Testis (tissue), 2 donors: Measurements from ENCODE around the gene CD151.

Experiments
- CTCF ChIP-seq, 3 experiments: fragments of 450-650 bp in 2 of 3; fragments of 200-600 bp in 1 of 3; sonication (generic) in 1 of 3; IDR thresholded peaks; one replicate each; pipeline ENCODE4 v1.5.1; 2016 to 2019; ENCODE audit warnings: antibody characterized with exemption in 3 of 3, mild to moderate bottlenecking in 2 of 3, moderate library complexity in 1 of 3
- POLR2A ChIP-seq: fragments of 450-650 bp; IDR thresholded peaks from one replicate; pipeline ENCODE4 v1.6.1; 2017; ENCODE audit warnings: antibody characterized with exemption, mild to moderate bottlenecking, moderate library complexity

- TF ChIP-seq CTCF (IDR thresholded peaks at IDR 0.05) (no peak), POLR2A (no peak)
Observed at GRCh38 chr11:788953-789940, 43.5 kb upstream of the CD151 start.
